ENCODE data around the gene HEBP2.

Gene HEBP2

DNA sequence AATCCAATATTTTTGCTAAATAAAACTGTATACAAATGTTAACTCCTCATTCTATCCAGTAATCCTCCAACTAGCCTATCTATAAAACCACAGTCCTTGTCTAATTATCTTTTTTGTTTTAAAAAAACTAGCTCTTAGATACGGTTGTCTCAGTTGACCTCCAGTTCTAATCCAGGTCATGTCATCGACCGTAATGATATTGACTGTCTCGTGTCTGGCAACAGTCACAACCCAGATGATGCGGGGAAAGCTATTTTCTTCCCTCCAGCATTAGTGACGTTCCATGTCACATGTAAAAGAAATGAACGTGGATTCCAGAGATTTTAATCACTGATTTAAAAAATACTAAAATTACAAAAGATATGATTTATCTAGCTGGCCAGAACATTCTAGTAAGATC lies 35.5 kb downstream of the HEBP2 start:
- no peak overlapping the region for H3K4me3 ChIP-seq (ENCODE audit: control insufficient read depth, low read depth, low read length)
- no peak for DNase-seq (ENCODE audit: low read depth)
- TF ChIP-seq, protein P1, sequence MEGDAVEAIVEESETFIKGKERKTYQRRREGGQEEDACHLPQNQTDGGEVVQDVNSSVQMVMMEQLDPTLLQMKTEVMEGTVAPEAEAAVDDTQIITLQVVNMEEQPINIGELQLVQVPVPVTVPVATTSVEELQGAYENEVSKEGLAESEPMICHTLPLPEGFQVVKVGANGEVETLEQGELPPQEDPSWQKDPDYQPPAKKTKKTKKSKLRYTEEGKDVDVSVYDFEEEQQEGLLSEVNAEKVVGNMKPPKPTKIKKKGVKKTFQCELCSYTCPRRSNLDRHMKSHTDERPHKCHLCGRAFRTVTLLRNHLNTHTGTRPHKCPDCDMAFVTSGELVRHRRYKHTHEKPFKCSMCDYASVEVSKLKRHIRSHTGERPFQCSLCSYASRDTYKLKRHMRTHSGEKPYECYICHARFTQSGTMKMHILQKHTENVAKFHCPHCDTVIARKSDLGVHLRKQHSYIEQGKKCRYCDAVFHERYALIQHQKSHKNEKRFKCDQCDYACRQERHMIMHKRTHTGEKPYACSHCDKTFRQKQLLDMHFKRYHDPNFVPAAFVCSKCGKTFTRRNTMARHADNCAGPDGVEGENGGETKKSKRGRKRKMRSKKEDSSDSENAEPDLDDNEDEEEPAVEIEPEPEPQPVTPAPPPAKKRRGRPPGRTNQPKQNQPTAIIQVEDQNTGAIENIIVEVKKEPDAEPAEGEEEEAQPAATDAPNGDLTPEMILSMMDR (conservative IDR thresholded peaks at IDR 0.05; ENCODE audit: control insufficient read depth, insufficient read depth, low read depth, low read length) = no peak

DNA sequence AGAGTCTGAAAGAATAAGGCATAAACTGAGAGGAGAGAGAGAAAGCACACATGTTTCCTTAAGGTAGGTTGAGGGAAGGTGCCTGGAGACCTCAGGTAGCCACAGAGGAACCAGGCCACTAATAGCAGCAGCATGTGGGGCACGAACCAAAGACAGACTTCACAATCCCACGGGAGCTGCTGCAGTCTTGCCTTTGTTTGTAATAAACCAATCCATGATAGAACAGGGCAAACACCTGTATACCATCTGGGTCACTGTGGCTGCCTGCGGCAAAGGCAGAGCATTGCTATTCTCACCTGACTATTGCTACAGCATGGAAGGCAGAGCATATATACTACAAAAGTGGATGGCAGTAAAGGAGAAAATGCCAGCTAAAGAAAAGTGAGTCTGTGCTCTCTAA lies 36.3 kb downstream of the HEBP2 start:
- no peak for DNase-seq (ENCODE audit: low read depth)
- TF ChIP-seq, protein P1 (conservative IDR thresholded peaks at IDR 0.05; ENCODE audit: control insufficient read depth, insufficient read depth, low read depth, low read length) = no peak
- no peak overlapping the region for H3K4me3 ChIP-seq (ENCODE audit: control insufficient read depth, low read depth, low read length)

DNA sequence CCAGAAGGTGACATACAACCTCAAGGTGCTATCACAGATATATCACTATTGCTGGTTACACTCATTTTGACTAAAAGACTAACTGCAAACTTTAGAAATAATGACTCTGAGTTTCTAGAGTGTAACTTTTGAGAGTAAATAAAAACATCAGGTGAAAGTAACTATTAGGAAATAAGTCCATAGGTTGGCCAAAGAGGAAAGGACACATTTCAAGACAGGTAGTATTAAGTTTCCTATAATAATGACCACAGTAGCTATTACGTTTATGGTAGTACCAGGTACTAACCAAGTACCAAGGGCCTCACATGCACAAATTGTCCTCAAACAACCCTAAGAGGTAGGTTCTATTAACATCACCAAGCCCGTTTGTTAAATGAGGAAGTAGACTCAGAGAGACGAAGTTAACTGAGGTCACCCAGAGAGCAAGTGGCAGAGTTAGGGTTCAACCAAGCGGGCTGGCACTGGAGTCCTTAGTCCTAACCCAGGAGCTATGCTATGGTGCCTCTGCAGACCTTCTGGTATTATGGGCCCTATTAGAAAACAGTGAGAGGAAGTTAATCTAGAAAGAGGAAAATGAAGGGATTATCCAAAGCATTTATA lies 36.8 kb downstream of the HEBP2 start:
- TF ChIP-seq, protein P1 (conservative IDR thresholded peaks at IDR 0.05; ENCODE audit: control insufficient read depth, insufficient read depth, low read depth, low read length) = no peak
- DNase-seq (ENCODE audit: low read depth) = no peak

DNA sequence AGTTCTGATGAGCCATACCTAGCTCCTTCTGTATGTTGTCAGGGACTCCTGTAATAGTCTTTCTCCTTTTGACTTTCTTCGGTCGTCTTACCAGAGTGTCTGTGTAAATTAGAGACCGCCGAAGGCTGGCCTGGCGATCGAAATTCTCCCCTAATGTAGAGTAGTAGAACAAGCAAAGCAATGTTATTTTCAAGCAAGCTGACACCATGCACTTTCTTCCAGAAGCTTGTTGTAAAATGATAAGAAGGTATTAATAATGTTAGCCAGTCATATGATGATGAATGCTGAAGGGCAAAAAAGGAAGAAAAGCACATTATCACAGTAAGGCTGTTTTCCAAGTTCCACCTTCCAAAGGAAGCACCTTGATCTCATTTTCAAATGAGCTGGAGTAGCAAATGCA lies 37.9 kb downstream of the HEBP2 start:
- TF ChIP-seq, protein P1 (conservative IDR thresholded peaks at IDR 0.05; ENCODE audit: control insufficient read depth, insufficient read depth, low read depth, low read length) = no peak
- H3K4me3 ChIP-seq (ENCODE audit: control insufficient read depth, low read depth, low read length) = no peak overlapping the region
- no peak for DNase-seq (ENCODE audit: low read depth)

More for the DNA sequence above, 36.8 kb downstream of the HEBP2 start:
- no peak overlapping the region for H3K4me3 ChIP-seq (ENCODE audit: control insufficient read depth, low read depth, low read length)

DNA sequence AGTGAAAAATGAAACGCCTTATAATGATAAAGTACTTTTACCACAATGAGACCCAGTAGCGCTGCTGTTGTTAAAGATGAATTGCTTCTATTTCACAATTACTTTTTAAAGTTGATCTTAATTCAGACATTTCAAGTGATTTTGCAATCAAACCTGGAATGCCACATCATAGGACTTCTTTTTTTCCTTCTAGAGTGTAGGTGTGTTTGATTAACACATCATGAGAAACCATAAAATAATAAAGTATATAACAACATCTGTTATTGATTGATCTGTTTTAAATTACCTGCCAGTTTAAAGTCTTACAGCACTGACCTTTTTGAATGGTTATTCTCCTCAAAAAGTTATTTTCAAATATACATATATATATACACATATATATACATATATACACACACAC lies 38.6 kb downstream of the HEBP2 start:
- no peak for DNase-seq (ENCODE audit: low read depth)
- no peak overlapping the region for H3K4me3 ChIP-seq (ENCODE audit: control insufficient read depth, low read depth, low read length)
- TF ChIP-seq, protein P1 (conservative IDR thresholded peaks at IDR 0.05; ENCODE audit: control insufficient read depth, insufficient read depth, low read depth, low read length) = no peak

DNA sequence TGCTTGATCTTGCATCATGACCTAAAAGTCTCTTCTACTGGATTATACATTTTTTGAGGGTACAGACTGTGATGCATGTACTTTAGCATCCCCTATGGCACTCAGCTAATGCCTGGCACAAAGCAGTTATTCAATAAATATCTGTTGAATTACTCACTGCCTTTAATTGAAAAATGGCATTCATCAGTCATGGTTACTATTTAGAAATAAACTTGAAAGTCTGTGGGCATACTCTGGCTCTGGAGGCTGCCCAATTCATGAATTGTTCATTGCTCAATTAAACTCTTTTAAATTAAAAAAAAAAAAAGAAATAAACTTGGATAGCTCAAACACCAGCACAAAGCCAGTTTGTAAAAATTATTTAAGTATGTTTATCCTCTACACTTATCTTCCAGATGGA lies 40.0 kb downstream of the HEBP2 start:
- TF ChIP-seq, protein P1 (conservative IDR thresholded peaks at IDR 0.05; ENCODE audit: control insufficient read depth, insufficient read depth, low read depth, low read length) = no peak
- no peak overlapping the region for H3K4me3 ChIP-seq (ENCODE audit: control insufficient read depth, low read depth, low read length)
- no peak for DNase-seq (ENCODE audit: low read depth)

DNA sequence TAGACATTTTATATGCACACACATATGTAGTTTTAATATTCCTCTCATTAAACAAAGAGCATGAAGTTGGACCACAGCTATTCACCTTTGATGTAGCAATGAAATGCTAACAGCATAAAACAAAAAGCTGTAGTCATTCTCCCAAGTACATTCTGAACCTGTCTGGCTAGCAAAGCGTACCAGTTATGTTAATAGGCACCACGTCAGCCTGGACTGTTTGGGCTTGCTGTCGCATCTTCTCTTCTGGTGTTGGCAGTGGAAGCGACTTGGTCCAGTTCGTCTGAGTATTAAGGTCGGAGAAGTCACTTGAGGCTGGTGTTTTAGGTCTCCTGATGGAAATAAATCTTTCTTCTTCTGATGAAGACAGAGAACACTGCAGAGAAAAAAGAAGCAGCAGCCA lies 42.8 kb downstream of the HEBP2 start:
- DNase-seq (ENCODE audit: low read depth) = no peak
- TF ChIP-seq, protein P1 (conservative IDR thresholded peaks at IDR 0.05; ENCODE audit: control insufficient read depth, insufficient read depth, low read depth, low read length) = no peak
- no peak overlapping the region for H3K4me3 ChIP-seq (ENCODE audit: control insufficient read depth, low read depth, low read length)
